HepG2 (cell line): Measurements from ENCODE around the gene CD44. TPM values are rescaled to one million over a fixed set of nuclear protein-coding genes. Genes with fewer than 3 reads are reported as not detected.

ENCODE experiments used
- ATAC-seq: fragments of 200-7000 bp; cut with Tn5 transposase; 3 replicates; pipeline ENCODE4 v1.9.1; 2020; ENCODE audit warnings: mild to moderate bottlenecking, moderate library complexity
- BruUV-seq: library from RNA; stranded (reverse); fragments of 400-500 nt; replicated peaks from 2 replicates; lab custom pipeline; 2021; lab: Mats Ljungman, UMichigan
- CTCF ChIA-PET: fragments of 300-600 bp; formaldehyde crosslinking; extraction: SDS; loops from one replicate; lab custom pipeline; 2021; ENCODE audit warnings: low total read pairs, inconsistent platforms, low intra/inter-chr PET ratio; lab: Yijun Ruan, JAX
- POLR2A ChIA-PET: fragments of 350-600 bp; sonication (Branson Sonifier 250); formaldehyde crosslinking; loops from one replicate; lab custom pipeline; 2020; ENCODE audit warnings: antibody characterized with exemption, inconsistent platforms; lab: Yijun Ruan, JAX
- DNase-seq: peaks from one replicate; pipeline ENCODE4 v3.0.0-alpha.2; 2015; ENCODE audit warnings: low spot score
- FAIRE-seq: peaks from 3 replicates; lab custom pipeline; 2011; peaks lifted over from hg19 to GRCh38; lab: Jason Lieb, UNC
- H2AFZ ChIP-seq: one replicate; pipeline ENCODE4 v1.6.1; 2011; ENCODE audit warnings: low read length, inconsistent platforms
- H3K27ac ChIP-seq: fragments of 300-600 bp; 3 replicates; pipeline ENCODE4 v1.8.0; 2011; ENCODE audit warnings: mixed run types, mild to moderate bottlenecking, mixed read lengths, low read length, inconsistent platforms; ENCODE audit not compliant: insufficient read depth; ENCODE audit errors: extremely low read length
- H3K27me3 ChIP-seq, 2 experiments: fragments of 200-600 bp in 1 of 2; 2 replicates in 1 of 2; 3 replicates in 1 of 2; pipeline versions ENCODE4 v1.6.0 to v1.8.0; 2011; ENCODE audit warnings: low read length in 2 of 2, mild to moderate bottlenecking in 2 of 2, moderate library complexity in 2 of 2, inconsistent platforms in 1 of 2; ENCODE audit not compliant: insufficient read depth in 2 of 2, control insufficient read depth in 1 of 2
- H3K36me3 ChIP-seq, 2 experiments: fragments of 200-600 bp in 1 of 2; replicated peaks in 1 of 2; 2 replicates in 1 of 2; 3 replicates in 1 of 2; pipeline versions ENCODE4 v1.5.1 to v1.8.0; 2011; ENCODE audit warnings: low read length in 2 of 2, inconsistent platforms in 1 of 2; ENCODE audit not compliant: insufficient read depth in 2 of 2, control insufficient read depth in 1 of 2
- H3K4me1 ChIP-seq: 2 replicates; pipeline ENCODE4 v1.5.1; 2012; ENCODE audit warnings: low read length, inconsistent platforms; ENCODE audit not compliant: insufficient read depth
- H3K4me2 ChIP-seq: 2 replicates; pipeline ENCODE4 v1.6.0; 2011; ENCODE audit warnings: low read depth, low read length, inconsistent platforms
- H3K4me3 ChIP-seq, 3 experiments: fragments of 200-600 bp in 1 of 3; sonication (generic), shearing (Covaris generic) in 1 of 3; replicated peaks in 1 of 3; 2 replicates each; pipeline ENCODE4 v1.5.1; 2011 to 2016; ENCODE audit warnings: low read length in 3 of 3, inconsistent platforms in 2 of 3, low read depth in 2 of 3, mild to moderate bottlenecking in 2 of 3, control low read depth in 1 of 3, mixed read lengths in 1 of 3; ENCODE audit not compliant: insufficient read depth in 1 of 3
- H3K79me2 ChIP-seq: one replicate; pipeline ENCODE4 v1.6.1; 2011; ENCODE audit warnings: low read length, inconsistent platforms; ENCODE audit not compliant: insufficient read depth
- H3K9ac ChIP-seq: 2 replicates; pipeline ENCODE4 v1.6.0; 2011; ENCODE audit warnings: mild to moderate bottlenecking, low read depth, low read length, inconsistent platforms; ENCODE audit not compliant: insufficient read depth
- H3K9me3 ChIP-seq: 2 replicates; pipeline ENCODE4 v1.5.1; 2012; ENCODE audit warnings: mild to moderate bottlenecking, low read length
- H4K20me1 ChIP-seq: 2 replicates; pipeline ENCODE4 v1.6.0; 2011; ENCODE audit warnings: inconsistent platforms, mild to moderate bottlenecking, low read length, moderate library complexity; ENCODE audit not compliant: insufficient read depth
- CHD2 ChIP-seq: IDR thresholded peaks from 2 replicates; pipeline ENCODE4 v1.6.1; 2011; ENCODE audit warnings: low read depth, low read length, improper control_type of control experiment
- CREM ChIP-seq, 2 experiments: sonication (generic) in 1 of 2; formaldehyde crosslinking in 1 of 2; IDR thresholded peaks; 2 replicates each; pipeline versions ENCODE4 v1.4.0 to v1.6.1; 2016 to 2020; ENCODE audit warnings: antibody characterized with exemption in 1 of 2, mild to moderate bottlenecking in 1 of 2, missing genetic modification reagents in 1 of 2
- GFI1 ChIP-seq: sonication (generic); formaldehyde crosslinking; IDR thresholded peaks from 2 replicates; pipeline ENCODE4 v1.5.0; 2020; ENCODE audit warnings: missing genetic modification reagents, mild to moderate bottlenecking, borderline replicate concordance
- GLI4 ChIP-seq: sonication (generic); formaldehyde crosslinking; IDR thresholded peaks from 2 replicates; pipeline ENCODE4 v1.5.1; 2020; ENCODE audit warnings: missing genetic modification reagents, mild to moderate bottlenecking, moderate library complexity, borderline replicate concordance
- NFYB ChIP-seq: sonication (generic); formaldehyde crosslinking; IDR thresholded peaks from 2 replicates; pipeline ENCODE4 v1.4.0; 2020; ENCODE audit warnings: missing genetic modification reagents
- WGBS: methylation state at CpG from one replicate; pipeline ENCODE4 v1.1.6; 2017; ENCODE audit warnings: low lambda C conversion rate; 5-methylcytosine and 5-hydroxymethylcytosine counted together
- in situ Hi-C: cut with HindIII; loops from 2 replicates; pipeline ENCODE4 v1.10.0; 2017; ENCODE audit warnings: low pct_unique_long_range_greater_than_20kb; ENCODE audit not compliant: extremely low pct_ligation_motif_present
- intact Hi-C: fragments of 100-400 bp; cut with micrococcal nuclease; formaldehyde crosslinking; loops from one replicate; pipeline ENCODE4 v1.10.0; 2022; ENCODE audit not compliant: unreplicated experiment
- polyA plus RNA-seq, 8 experiments: library from polyadenylated mRNA; depleted of rRNA in 3 of 8; stranded (reverse) in 7 of 8; unstranded in 1 of 8; fragments of >200 nt; fragmentation: Illumina TruSeq in 4 of 8; extraction: Trizol in 4 of 8; gene quantifications; 2 replicates each; pipeline versions ENCODE4 v1.2.1 to v1.2.3, GENCODE V29; 2011 to 2016; ENCODE audit warnings: low read depth in 4 of 8, missing spikeins in 1 of 8, mixed read lengths in 1 of 8; ENCODE audit not compliant: insufficient read depth in 1 of 8
- total RNA-seq, 5 experiments: library from RNA; depleted of rRNA; stranded (reverse); fragments of >200 nt; fragmentation: Illumina TruSeq; extraction: Trizol; gene quantifications; 2 replicates each; pipeline ENCODE4 v1.2.3, GENCODE V29; 2016; ENCODE audit warnings: low read depth in 1 of 5
- TF ChIP-seq, protein P1 (sequence below): sonication (generic); formaldehyde crosslinking; IDR thresholded peaks from 2 replicates; pipeline ENCODE4 v1.8.0; 2022; ENCODE audit warnings: mild to moderate bottlenecking, missing genetic modification reagents, moderate library complexity

Gene CD44
- total and polyA plus RNA-seq, 2 of the 13 experiments (the other 11 are each of a cell fraction or from before 2014, with no cell fraction given) = 0.02 to 0.11 TPM

DNA sequence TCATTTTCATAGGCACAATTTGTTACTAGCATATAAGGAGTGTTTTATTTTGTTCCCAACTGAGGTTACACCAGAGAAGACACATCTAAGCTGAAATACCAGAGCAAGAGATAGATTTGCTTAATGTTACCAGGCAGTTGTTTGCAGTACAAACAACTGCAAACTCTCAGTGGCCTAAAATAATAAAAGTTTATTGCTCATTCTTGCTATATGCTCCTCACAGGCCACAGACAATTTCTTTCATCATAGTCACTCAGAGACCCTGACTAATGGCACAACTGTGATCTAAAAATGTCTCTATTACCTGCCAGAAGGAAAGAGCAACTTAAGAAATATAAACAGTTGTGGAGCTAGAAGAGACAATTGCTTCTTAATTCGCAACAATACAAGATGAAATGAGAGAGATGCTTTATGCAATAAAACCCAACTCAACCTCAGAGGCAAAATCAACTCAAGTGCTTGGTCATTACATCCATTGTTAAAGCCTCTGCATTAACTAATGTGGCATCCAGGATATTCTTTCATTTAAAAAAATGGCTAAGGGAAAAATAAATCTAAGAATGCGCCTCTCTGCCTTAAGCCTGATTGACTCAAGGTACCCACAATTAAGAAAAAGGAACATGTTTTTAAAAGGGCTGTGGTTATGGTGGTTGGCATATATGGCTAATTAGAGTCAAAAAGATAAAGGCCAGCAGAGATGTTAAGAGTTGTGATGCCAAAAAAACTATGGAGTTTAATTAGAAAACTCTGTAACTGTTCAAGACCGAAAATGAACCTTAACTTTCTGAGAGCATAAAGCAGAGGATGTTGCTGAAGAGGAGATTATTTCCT, 103.7 kb downstream of the CD44 start:
- no peak overlapping the region for H2AFZ ChIP-seq
- H3K27me3 ChIP-seq = no peaks in the 10 kb centered on the region; a peak in 1 of 5 replicates
- WGBS = 48% methylated on average over 3 of the region's 3 CpGs
- no peaks in the 10 kb centered on the region for H3K79me2 ChIP-seq
- in situ Hi-C loops (no loop called here), intact Hi-C loops (no loop called here)
- H3K4me3 ChIP-seq = no peak overlapping the region
- no peaks in the 10 kb centered on the region for H3K9me3 ChIP-seq
- no peak overlapping the region for H3K9ac ChIP-seq
- ChIA-PET CTCF (no interaction called here), POLR2A (no interaction called here)
- FAIRE-seq (no peak), ATAC-seq (no peak), DNase-seq (no peak)
- peaks cover 15% of the 10 kb centered on the region for H3K4me1 ChIP-seq
- no peak overlapping the region for H3K4me2 ChIP-seq
- no peaks in the 10 kb centered on the region for H3K36me3 ChIP-seq
- TF ChIP-seq, protein P1, sequence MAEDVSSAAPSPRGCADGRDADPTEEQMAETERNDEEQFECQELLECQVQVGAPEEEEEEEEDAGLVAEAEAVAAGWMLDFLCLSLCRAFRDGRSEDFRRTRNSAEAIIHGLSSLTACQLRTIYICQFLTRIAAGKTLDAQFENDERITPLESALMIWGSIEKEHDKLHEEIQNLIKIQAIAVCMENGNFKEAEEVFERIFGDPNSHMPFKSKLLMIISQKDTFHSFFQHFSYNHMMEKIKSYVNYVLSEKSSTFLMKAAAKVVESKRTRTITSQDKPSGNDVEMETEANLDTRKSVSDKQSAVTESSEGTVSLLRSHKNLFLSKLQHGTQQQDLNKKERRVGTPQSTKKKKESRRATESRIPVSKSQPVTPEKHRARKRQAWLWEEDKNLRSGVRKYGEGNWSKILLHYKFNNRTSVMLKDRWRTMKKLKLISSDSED (CRISPR knock-in tag) = no peak
- no peak for TF ChIP-seq NFYB (CRISPR knock-in tag)
- no peak for TF ChIP-seq CREM (IDR thresholded peaks at IDR 0.05)
- no peak for TF ChIP-seq CREM (CRISPR knock-in tag; IDR thresholded peaks at IDR 0.05)
- TF ChIP-seq CHD2 = no peak
- TF ChIP-seq GLI4 (CRISPR knock-in tag) = no peak
- no peak for TF ChIP-seq GFI1 (CRISPR knock-in tag)
- BruUV-seq = no TSS peak
- no peaks in the 10 kb centered on the region for H4K20me1 ChIP-seq
- no peak overlapping the region for H3K27ac ChIP-seq
